Activated CD4-positive, alpha-beta T cell treated with anti-CD3 and anti-CD28 coated beads for 4 hours (primary cell): ENCODE results near the gene FAM53C.
A peak's percentile ranks its signal among the peaks of the same experiment; 100 is the strongest.
"Not testable (repeated sequence)": the region's sequence is repeated elsewhere in the genome, so short reads cannot be mapped to it uniquely, and the experiment has no call there.

ENCODE experiments used
- DNase-seq, 2 donors: peaks; one replicate each; pipeline ENCODE4 v3.0.0-alpha.2; 2020

The FAM53C gene

GRCh38 chr5:138351517-138351916 is 13.5 kb downstream of the FAM53C start:
- no peak for DNase-seq

GRCh38 chr5:138352071-138352721 is 14.1 kb downstream of the FAM53C start, which contains the start of gene KDM3B:
Gene KDM3B (plus strand): TSS chr5:138352685. CDS start chr5:138352796, 111 bp downstream.
- peak; percentile 85 to 90 for DNase-seq

- peak; percentile 68 to 73 for DNase-seq
These were observed 14.9 kb downstream of the FAM53C start for GRCh38 chr5:138352722-138353559.

- no peak for DNase-seq
These were observed 15.6 kb downstream of the FAM53C start for GRCh38 chr5:138353560-138354080.

- no peak for DNase-seq
These were observed 16.3 kb downstream of the FAM53C start for GRCh38 chr5:138354387-138354786.

GRCh38 chr5:138354926-138355378 is 16.9 kb downstream of the FAM53C start:
- DNase-seq: peak; percentile 50 to 57

- no peak for DNase-seq
These were observed 21.6 kb downstream of the FAM53C start for GRCh38 chr5:138359621-138360020.

- no peak for DNase-seq
These were observed 22.9 kb downstream of the FAM53C start for GRCh38 chr5:138360941-138361452.

GRCh38 chr5:138364576-138364975 is 26.5 kb downstream of the FAM53C start:
- DNase-seq: no peak

- DNase-seq: no peak
These were observed 28.7 kb downstream of the FAM53C start for GRCh38 chr5:138366632-138367382.

GRCh38 chr5:138369261-138369660 is 31.2 kb downstream of the FAM53C start:
- no peak for DNase-seq

GRCh38 chr5:138369706-138370105 is 31.6 kb downstream of the FAM53C start:
- no peak for DNase-seq

- DNase-seq: no peak
These were observed 32.5 kb downstream of the FAM53C start for GRCh38 chr5:138370537-138370936.

- no peak for DNase-seq
These were observed 33.4 kb downstream of the FAM53C start for GRCh38 chr5:138371454-138371853.

GRCh38 chr5:138372225-138372624 is 34.2 kb downstream of the FAM53C start:
- DNase-seq: no peak

GRCh38 chr5:138372653-138373052 is 34.6 kb downstream of the FAM53C start:
- DNase-seq: no peak

- DNase-seq: no peak
These were observed 44.3 kb downstream of the FAM53C start for GRCh38 chr5:138382347-138382746.

GRCh38 chr5:138385660-138386059 is 47.6 kb downstream of the FAM53C start:
- no peak for DNase-seq

GRCh38 chr5:138386290-138386689 is 48.2 kb downstream of the FAM53C start:
- DNase-seq: no peak

GRCh38 chr5:138389332-138389731 is 51.3 kb downstream of the FAM53C start:
- no peak for DNase-seq

GRCh38 chr5:138389911-138390310 is 51.8 kb downstream of the FAM53C start:
- DNase-seq: not testable (repeated sequence)

GRCh38 chr5:138391859-138392386 is 53.9 kb downstream of the FAM53C start:
- DNase-seq: no peak
